Subcutaneous adipose tissue (tissue), 4 donors: ENCODE results near the gene SEC11C. TPM values are rescaled to one million over a fixed set of nuclear protein-coding genes. Genes with fewer than 3 reads are reported as not detected.

ENCODE experiments used
- CTCF ChIP-seq: fragments of 450-650 bp; IDR thresholded peaks from one replicate; pipeline ENCODE4 v1.5.1; 2016; ENCODE audit warnings: low read depth, mild to moderate bottlenecking, control low read depth, antibody characterized with exemption, moderate library complexity
- total RNA-seq, 4 donors: library from RNA; depleted of rRNA; stranded (reverse); fragments of >200 nt; gene quantifications; one replicate each; pipeline ENCODE4 v1.1.0, GENCODE V29; 2016

Gene SEC11C
- total RNA-seq, 4 donors from 2014 or later: 8.3 to 28.4 (median 15.7) TPM

DNA sequence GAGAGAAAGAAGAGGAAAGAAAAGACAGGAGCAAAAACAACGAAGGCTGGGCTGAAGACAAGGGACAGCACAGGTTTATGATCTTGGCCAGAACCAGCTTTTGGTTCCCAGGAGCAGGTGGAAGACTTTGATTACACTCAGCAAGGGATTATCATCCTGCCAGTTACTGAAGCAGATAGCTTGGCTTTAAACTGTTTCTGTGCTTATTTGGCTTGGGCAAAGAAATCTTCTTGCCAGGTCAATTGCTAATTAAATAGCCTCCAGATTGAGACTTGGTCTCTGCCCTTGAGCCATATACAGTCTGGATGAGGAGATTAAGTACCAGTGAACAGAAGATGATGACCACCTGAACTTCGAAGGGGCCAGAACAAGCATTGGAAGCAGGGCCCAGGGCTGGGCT is 58.0 kb downstream of the SEC11C start:
- TF ChIP-seq CTCF: no peak

DNA sequence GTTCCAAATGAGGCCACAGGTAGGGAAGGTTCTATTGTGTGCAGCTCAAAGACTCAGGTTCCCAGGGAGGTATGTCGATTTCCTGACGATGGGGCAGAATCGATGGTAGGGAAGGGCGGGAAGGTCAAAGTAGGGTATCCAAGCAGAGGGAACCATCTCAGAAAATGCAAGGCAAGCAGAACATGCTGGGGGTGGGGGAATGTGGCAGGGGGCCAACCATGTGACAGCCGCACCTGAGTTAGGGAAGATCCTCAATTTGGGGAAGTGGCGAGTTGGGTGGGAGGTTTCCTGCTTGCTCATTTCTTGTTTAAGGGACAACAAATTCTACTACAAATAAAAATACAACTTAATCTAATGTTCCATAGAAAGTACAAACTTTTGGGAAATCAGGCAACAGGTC is 58.5 kb downstream of the SEC11C start:
- TF ChIP-seq CTCF: no peak

DNA sequence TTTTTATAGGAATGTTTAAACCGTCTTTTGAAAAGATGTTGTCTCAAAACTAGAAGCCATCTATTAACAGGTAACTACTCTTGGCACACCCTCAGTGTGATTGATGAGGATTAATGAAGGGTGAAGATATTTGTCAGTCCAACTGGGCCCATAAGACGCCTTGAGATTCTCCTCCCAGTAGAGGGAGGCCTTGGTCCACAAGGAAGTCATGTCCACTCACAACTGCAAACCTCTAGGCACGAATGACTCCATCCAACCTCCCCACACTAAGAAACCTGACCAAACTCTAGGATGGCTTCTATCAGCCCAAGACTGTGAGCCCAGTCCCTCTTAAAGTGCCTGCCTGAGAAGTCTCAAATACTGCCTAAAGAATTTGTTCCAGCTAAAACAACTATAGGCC is 61.1 kb downstream of the SEC11C start:
- TF ChIP-seq CTCF: no peak

DNA sequence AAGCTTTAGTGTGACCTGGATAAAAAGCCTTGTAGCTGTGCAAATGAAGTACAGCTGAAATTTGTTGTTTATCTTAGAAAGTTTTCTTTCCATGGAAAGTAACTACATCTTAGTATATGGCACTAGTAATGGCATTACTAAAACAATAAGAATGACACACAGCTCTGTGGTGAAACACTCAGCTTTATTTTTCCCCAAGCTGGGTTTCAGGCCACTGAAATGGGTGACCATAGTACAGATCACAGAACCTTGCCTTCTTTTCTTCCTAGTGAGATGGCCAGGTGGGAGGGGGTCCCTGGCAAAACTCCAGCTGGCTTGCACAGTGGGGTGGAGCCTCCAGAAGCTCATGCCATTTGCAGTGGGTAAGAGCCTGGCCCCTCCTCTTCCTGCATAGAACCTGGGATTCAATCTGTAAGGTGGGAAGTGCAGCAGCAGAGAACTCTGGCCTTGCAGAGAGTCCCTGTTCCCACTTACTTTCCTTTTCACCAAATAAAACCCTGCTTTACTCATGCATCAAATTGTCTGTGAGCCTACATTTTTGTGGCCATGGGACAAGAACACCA is 62.7 kb downstream of the SEC11C start:
- no peak for TF ChIP-seq CTCF

GRCh38 chr18:59207506-59207905 is 67.8 kb downstream of the SEC11C start:
- TF ChIP-seq CTCF: no peak

Other genes starting within 250 kb of the SEC11C start
- not detected for gene GRP, start 80.3 kb downstream of the SEC11C start, total RNA-seq
- gene RAX, start 133.6 kb downstream of the SEC11C start, total RNA-seq: not detected
- gene CPLX4, start 178.8 kb downstream of the SEC11C start, total RNA-seq: not detected
- gene LMAN1, start 219.4 kb downstream of the SEC11C start, total RNA-seq: 100 to 1,000 TPM in 1 of 4 donors, 10 to 100 TPM in 3; 69.5 to 103 (median 81.2) TPM